IMR-90 (cell line): Measurements from ENCODE around the gene GSTT4.

Experiments
- BHLHE40 ChIP-seq: fragments of 150-350 bp; IDR thresholded peaks from 2 replicates; pipeline ENCODE4 v1.6.1; 2016; ENCODE audit warnings: mild to moderate bottlenecking, low read depth, low read length
- CEBPB ChIP-seq: IDR thresholded peaks from 2 replicates; pipeline ENCODE4 v1.6.1; 2012; ENCODE audit warnings: low read depth, low read length, improper control_type of control experiment
- CTCF ChIP-seq: conservative IDR thresholded peaks from 2 replicates; pipeline ENCODE4 v1.5.1; 2012; ENCODE audit warnings: mild to moderate bottlenecking, low read depth, low read length, improper control_type of control experiment
- ELK1 ChIP-seq: fragments of 150-350 bp; IDR thresholded peaks from 2 replicates; pipeline ENCODE4 v1.6.1; 2016; ENCODE audit warnings: low read depth, mild to moderate bottlenecking, low read length, moderate library complexity, borderline replicate concordance
- FOS ChIP-seq: fragments of 150-350 bp; IDR thresholded peaks from 2 replicates; pipeline ENCODE4 v1.6.1; 2016; ENCODE audit warnings: low read depth, low read length
- MAFK ChIP-seq: IDR thresholded peaks from 2 replicates; pipeline ENCODE4 v1.6.1; 2012; ENCODE audit warnings: low read depth, low read length, improper control_type of control experiment
- NFE2L2 ChIP-seq: fragments of 150-350 bp; IDR thresholded peaks from 2 replicates; pipeline ENCODE4 v1.6.1; 2016; ENCODE audit warnings: low read depth, mild to moderate bottlenecking, low read length
- POLR2A ChIP-seq: IDR thresholded peaks from 2 replicates; pipeline ENCODE4 v1.6.1; 2012; ENCODE audit warnings: mild to moderate bottlenecking, low read depth, low read length
- RAD21 ChIP-seq: IDR thresholded peaks from 2 replicates; pipeline ENCODE4 v1.6.1; 2012; ENCODE audit warnings: low read length, improper control_type of control experiment
- RFX5 ChIP-seq: IDR thresholded peaks from 2 replicates; pipeline ENCODE4 v1.8.0; 2012; ENCODE audit warnings: low read depth, mild to moderate bottlenecking, low read length, moderate library complexity
- SMC3 ChIP-seq: fragments of 150-350 bp; IDR thresholded peaks from 2 replicates; pipeline ENCODE4 v1.6.1; 2016; ENCODE audit warnings: low read depth, mild to moderate bottlenecking, antibody characterized with exemption, low read length, moderate library complexity
- TF ChIP-seq, protein P1 (sequence below): fragments of 150-350 bp; IDR thresholded peaks from 2 replicates; pipeline ENCODE4 v1.6.1; 2017; ENCODE audit warnings: mild to moderate bottlenecking, antibody characterized with exemption, low read length, low read depth

- no peak for TF ChIP-seq CTCF
- no peak for TF ChIP-seq SMC3
- no peak for TF ChIP-seq BHLHE40
- TF ChIP-seq ELK1: no peak
- TF ChIP-seq FOS: no peak
- no peak for TF ChIP-seq POLR2A
- no peak for TF ChIP-seq CEBPB
- no peak for TF ChIP-seq MAFK
- TF ChIP-seq, protein P1, sequence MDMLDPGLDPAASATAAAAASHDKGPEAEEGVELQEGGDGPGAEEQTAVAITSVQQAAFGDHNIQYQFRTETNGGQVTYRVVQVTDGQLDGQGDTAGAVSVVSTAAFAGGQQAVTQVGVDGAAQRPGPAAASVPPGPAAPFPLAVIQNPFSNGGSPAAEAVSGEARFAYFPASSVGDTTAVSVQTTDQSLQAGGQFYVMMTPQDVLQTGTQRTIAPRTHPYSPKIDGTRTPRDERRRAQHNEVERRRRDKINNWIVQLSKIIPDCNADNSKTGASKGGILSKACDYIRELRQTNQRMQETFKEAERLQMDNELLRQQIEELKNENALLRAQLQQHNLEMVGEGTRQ: no peak
- TF ChIP-seq NFE2L2: no peak
- no peak for TF ChIP-seq RAD21
- no peak for TF ChIP-seq RFX5
Measured at GRCh38 chr22:24033731-24034130, 28.5 kb upstream of the GSTT4 start.
